ENCODE measurements around the gene KHK.

KHK gene

GRCh38 chr2:27128668-27129571, 42.3 kb downstream of the KHK start:
- TF ChIP-seq CTCF (IDR thresholded peaks at IDR 0.05), result no peak
- no peak overlapping the region for H3K4me3 ChIP-seq (ENCODE audit: low read depth in 1 of 2, low read length in 1 of 2)
- no peaks in the 10 kb centered on the region for H3K27me3 ChIP-seq
- peaks cover 9 to 13% of the 10 kb centered on the region in 2 experiments for H3K4me1 ChIP-seq (ENCODE audit: control insufficient read depth in 1 of 2, insufficient read depth in 1 of 2, low read depth in 1 of 2, low read length in 1 of 2)
- peaks cover 55% of the 10 kb centered on the region for H3K36me3 ChIP-seq
- H3K27ac ChIP-seq, result no peak overlapping the region
- no peaks in the 10 kb centered on the region for H3K9me3 ChIP-seq

GRCh38 chr2:27130396-27130795, 43.8 kb downstream of the KHK start:
- H3K27ac ChIP-seq, result no peak overlapping the region
- no peaks in the 10 kb centered on the region for H3K27me3 ChIP-seq
- TF ChIP-seq CTCF (IDR thresholded peaks at IDR 0.05), result no peak
- peaks cover 55% of the 10 kb centered on the region for H3K36me3 ChIP-seq
- H3K9me3 ChIP-seq, result no peaks in the 10 kb centered on the region
- H3K4me1 ChIP-seq (ENCODE audit: control insufficient read depth in 1 of 2, insufficient read depth in 1 of 2, low read depth in 1 of 2, low read length in 1 of 2), result peaks cover 15 to 17% of the 10 kb centered on the region in 2 experiments
- H3K4me3 ChIP-seq (ENCODE audit: low read depth in 1 of 2, low read length in 1 of 2), result no peak overlapping the region

GRCh38 chr2:27131429-27131828, 44.9 kb downstream of the KHK start:
- no peaks in the 10 kb centered on the region for H3K27me3 ChIP-seq
- no peak overlapping the region for H3K27ac ChIP-seq
- no peaks in the 10 kb centered on the region for H3K9me3 ChIP-seq
- no peak for TF ChIP-seq CTCF (IDR thresholded peaks at IDR 0.05)
- H3K4me1 ChIP-seq (ENCODE audit: control insufficient read depth in 1 of 2, insufficient read depth in 1 of 2, low read depth in 1 of 2, low read length in 1 of 2), result peaks cover 15 to 17% of the 10 kb centered on the region in 2 experiments
- H3K36me3 ChIP-seq, result peaks cover 55% of the 10 kb centered on the region
- no peak overlapping the region for H3K4me3 ChIP-seq (ENCODE audit: low read depth in 1 of 2, low read length in 1 of 2)

GRCh38 chr2:27133195-27133875, 46.8 kb downstream of the KHK start:
- Histone ChIP-seq H3K36me3 (peaks cover 51% of the 10 kb centered on the region), H3K27me3 (no peaks in the 10 kb centered on the region), H3K4me3 (ENCODE audit: low read depth in 1 of 2, low read length in 1 of 2) (peak overlapping the region; percentile 92 to 93), H3K9me3 (no peaks in the 10 kb centered on the region), H3K4me1 (ENCODE audit: control insufficient read depth in 1 of 2, insufficient read depth in 1 of 2, low read depth in 1 of 2, low read length in 1 of 2) (peaks cover 15 to 17% of the 10 kb centered on the region in 2 experiments), H3K27ac (peak overlapping the region; percentile 87)
- no peak for TF ChIP-seq CTCF (IDR thresholded peaks at IDR 0.05)

GRCh38 chr2:27133905-27134780, 47.6 kb downstream of the KHK start, which contains the start of gene PREB:
PREB (minus strand) TSS chr2:27134636; CDS start chr2:27134421, 215 bp downstream.
- TF ChIP-seq CTCF (IDR thresholded peaks at IDR 0.05), result peak; percentile 40
- H3K27me3 ChIP-seq, result no peaks in the 10 kb centered on the region
- H3K36me3 ChIP-seq, result peaks cover 43% of the 10 kb centered on the region

More at GRCh38 chr2:27133905-27134780, 47.6 kb downstream of the KHK start, which contains the start of gene PREB:
- no peaks in the 10 kb centered on the region for H3K9me3 ChIP-seq
- peak within 1 kb of the TSS; percentile 87 for H3K27ac ChIP-seq
- peaks cover 15 to 17% of the 10 kb centered on the region in 2 experiments for H3K4me1 ChIP-seq (ENCODE audit: control insufficient read depth in 1 of 2, insufficient read depth in 1 of 2, low read depth in 1 of 2, low read length in 1 of 2)
- peak within 1 kb of the TSS; percentile 92 to 93 for H3K4me3 ChIP-seq (ENCODE audit: low read depth in 1 of 2, low read length in 1 of 2)
